Superior temporal gyrus (tissue), 1 donor: ENCODE measurements around the gene CYP2W1.
A peak's percentile ranks its signal among the peaks of the same experiment; 100 is the strongest.

Experiments
- DNase-seq: peaks from one replicate; pipeline ENCODE4 v3.0.0-alpha.2; 2016; ENCODE audit errors: extremely low spot score

CYP2W1 gene

GRCh38 chr7:982511-983003, 424 bp upstream of the CYP2W1 start:
- DNase-seq = no peak

GRCh38 chr7:983616-984071, 663 bp downstream of the CYP2W1 start:
- no peak for DNase-seq

GRCh38 chr7:984361-985126, 1.6 kb downstream of the CYP2W1 start:
- DNase-seq = no peak

- DNase-seq = no peak
These were observed 2.1 kb downstream of the CYP2W1 start for GRCh38 chr7:985127-985416.

- DNase-seq = no peak
These were observed 3.1 kb downstream of the CYP2W1 start for GRCh38 chr7:985915-986741.

- no peak for DNase-seq
These were observed 4.1 kb downstream of the CYP2W1 start for GRCh38 chr7:986766-987751.

GRCh38 chr7:987909-988308, 4.9 kb downstream of the CYP2W1 start:
- no peak for DNase-seq

GRCh38 chr7:988426-988911, 5.5 kb downstream of the CYP2W1 start:
- no peak for DNase-seq

- no peak for DNase-seq
These were observed 6.1 kb downstream of the CYP2W1 start for GRCh38 chr7:988963-989529.

- no peak for DNase-seq
These were observed 7.5 kb downstream of the CYP2W1 start for GRCh38 chr7:990352-990932.

- no peak for DNase-seq
These were observed 8.2 kb downstream of the CYP2W1 start for GRCh38 chr7:990933-991728.

GRCh38 chr7:991729-992656, 9.0 kb downstream of the CYP2W1 start:
- no peak for DNase-seq

GRCh38 chr7:992709-993607, 10.0 kb downstream of the CYP2W1 start:
- peak; percentile 95 for DNase-seq

GRCh38 chr7:994592-995308, 11.8 kb downstream of the CYP2W1 start:
- no peak for DNase-seq

GRCh38 chr7:995571-995970, 12.6 kb downstream of the CYP2W1 start:
- DNase-seq = no peak

GRCh38 chr7:996079-996872, 13.3 kb downstream of the CYP2W1 start:
- no peak for DNase-seq
